Stimulated activated CD8-positive, alpha-beta memory T cell treated with anti-CD3 and anti-CD28 coated beads, Interleukin-15, amount 100 ng/mL, for 4 hours (primary cell): ENCODE data around the gene MTAP.

Source experiments
- DNase-seq, 2 donors: peaks; one replicate each; pipeline ENCODE4 v3.0.0-alpha.2; 2020; ENCODE audit warnings: low read depth in 2 of 2

The MTAP gene

DNA sequence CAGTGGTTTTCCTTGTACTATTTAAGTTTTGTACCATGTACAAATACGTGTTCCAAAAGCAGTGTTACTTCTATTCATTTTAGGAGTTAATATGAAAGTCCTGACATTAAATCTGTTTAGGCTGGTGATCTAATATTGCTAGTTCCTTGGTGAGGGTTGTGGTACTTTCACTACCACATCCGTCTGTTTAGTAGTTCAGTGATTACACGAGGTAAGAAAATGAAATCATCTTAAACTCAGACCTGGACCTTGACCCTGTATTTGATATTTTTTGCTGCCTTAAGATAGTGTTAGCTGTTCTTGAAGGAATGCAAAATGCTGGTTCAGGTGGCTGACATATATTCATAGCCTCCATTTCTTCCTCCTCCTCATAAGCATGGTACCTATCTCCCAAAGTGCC is 50.3 kb downstream of the MTAP start:
- DNase-seq: no peak

DNA sequence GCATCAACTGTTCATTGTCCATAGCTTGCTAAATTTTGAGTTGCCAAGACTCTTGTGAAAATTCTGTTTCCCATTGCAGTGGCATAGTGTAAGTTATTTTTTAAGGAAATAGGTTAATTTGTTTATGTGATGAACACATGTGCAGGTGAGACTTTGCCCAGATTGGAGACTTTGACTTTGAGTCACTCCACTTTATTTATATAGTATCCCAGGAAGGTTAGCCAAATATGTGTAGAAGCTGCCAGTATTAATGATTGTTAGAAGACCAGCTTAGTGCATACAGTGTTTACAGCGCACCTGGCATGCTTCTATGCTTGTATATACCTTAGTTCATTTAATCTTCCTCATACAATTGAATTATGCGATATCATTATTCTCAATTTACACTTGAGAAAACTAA is 51.0 kb downstream of the MTAP start:
- DNase-seq: no peak

DNA sequence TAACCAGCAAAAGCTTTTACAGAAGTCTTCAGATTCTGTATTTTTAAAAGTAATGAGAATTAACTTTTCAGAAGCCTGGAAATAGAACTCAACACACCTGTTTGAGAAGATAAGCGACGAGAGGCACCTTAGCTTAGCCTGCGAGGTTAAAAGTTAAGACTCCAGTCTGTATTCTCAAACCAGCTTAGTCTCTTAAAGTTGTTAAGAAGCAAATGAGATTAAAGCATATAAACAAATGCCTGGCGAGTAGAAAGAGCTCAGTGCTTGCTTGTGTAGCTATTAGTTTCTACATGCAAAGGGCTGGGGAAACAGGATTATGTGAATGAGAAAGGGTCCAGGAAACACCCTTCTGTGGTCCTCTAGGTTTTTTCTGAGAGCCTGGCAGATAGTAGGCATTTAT is 51.7 kb downstream of the MTAP start:
- DNase-seq: no peak

- no peak for DNase-seq
Measured at GRCh38 chr9:21854594-21854993, 52.2 kb downstream of the MTAP start.

DNA sequence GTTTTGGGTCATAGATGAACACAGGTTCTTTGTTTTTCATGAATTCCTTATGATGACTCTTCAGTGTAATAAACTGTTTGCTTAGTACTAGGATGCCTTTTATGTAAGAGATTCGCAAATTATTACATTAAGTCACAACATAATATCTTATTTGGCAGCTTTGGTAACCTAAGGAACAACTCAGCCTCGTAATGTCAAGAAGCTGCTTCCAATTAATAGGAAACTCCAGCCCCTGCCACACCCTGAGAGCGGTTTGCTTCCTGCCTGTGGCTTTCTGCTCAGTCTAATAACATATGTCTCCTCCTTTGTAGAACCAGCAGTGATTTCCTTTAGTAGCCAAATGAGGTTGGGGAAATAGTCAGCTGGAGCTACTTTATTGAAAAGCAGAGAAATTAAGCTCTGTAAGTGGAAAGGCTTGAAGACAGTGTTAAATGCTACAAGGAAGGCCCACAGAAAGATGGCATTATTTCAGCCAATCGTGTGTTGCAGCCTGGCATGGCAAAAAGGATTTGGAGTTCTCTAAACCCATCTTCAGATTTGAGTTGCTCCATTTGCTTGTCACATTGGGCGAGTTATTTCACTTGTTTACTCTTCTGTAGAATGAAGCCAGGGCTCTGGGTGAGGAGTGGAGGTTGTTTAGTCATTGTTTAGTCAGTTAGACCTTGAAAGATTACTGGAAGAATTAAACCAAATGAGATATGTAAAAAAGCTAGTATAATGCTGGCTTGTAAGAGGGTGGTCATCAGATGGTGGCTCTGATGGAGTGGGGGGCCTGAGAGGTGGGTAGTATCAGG is 54.1 kb downstream of the MTAP start:
- DNase-seq: no peak

- DNase-seq: no peak
Measured at GRCh38 chr9:21862871-21863270, 60.4 kb downstream of the MTAP start.

GRCh38 chr9:21864505-21864904 is 62.1 kb downstream of the MTAP start:
- no peak for DNase-seq

DNA sequence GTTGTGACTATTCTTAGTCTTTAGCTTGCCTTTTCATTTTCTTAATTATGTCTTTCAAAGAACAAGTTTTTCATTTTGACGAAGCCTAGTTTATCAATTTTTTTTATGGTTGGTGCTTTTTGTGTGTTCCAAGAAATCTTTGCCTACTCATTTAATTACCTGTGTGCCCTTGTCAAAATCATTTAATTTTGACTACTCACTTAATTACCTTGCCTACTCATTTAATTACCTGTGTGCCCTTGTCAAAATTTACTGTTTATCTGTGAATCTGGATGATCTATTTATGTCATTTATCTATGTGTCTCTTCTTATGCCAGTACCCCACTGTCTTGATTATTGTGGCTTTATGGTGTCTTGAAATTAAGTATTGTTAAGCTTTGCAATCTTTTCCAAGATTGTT is 63.9 kb downstream of the MTAP start:
- DNase-seq: no peak

DNA sequence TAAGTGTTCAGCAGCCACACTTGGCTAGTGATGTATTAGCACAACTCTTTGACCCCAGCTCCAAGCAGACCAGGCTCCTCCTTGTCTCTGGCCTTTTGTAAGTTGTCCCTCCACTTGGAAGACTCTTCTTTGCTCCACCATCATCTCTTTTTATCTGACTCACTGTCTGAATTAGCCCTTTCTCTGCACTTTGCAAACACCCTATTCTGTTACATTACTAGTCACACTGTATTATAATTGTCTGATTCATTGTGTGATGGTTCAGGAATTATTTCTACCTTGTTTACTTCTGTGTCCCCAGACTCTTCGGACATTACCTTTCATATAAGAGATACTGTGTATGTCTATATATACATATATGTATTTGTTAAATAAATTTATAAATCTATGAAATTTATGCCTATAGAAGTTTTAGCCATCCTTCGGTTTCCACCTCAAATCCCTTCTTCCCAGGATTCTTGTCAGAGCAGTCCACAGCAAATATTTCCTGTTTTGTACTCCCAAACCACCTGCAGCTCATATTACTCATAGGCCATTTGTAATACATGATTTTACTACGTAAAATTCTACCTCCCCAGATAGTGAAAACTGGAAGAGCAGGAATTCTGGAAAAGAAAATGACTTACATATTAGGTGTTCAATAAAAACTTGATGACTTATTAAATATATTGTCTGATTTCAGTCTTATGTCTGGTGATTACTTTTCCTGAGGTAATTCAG is 69.0 kb downstream of the MTAP start:
- no peak for DNase-seq

- DNase-seq: no peak
Measured at GRCh38 chr9:21872696-21873095, 70.3 kb downstream of the MTAP start.

DNA sequence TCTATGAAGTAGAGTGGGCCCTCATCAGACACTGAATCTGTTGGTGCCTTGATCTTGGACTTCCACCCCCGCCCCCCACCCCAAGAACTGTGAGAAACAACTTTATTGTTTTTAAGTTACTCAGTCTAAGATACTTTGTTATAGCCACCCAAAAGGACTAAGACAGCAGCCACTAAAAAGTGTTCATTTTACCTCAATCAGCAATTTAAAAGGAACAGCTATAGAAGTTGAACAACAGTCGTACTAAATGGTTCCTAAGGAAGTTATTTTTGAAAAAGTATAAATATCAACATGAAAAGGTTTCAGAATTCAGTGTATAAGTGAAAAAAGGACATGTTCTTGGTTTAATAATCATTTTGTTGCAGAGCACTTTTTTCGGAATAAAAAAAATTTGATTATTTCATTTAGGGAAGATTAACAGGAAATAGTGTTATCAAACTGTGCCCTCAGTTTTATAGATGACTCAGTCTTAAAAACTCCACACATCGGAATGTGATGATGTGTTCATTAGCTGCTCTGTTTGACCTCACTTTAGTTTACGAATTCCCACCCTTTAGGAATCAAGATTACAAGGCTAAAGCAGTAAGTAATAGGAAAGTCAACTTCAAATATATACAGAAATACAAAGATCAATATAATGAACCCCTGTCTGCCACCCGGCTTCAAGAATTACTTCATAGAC is 71.2 kb downstream of the MTAP start:
- DNase-seq: no peak

GRCh38 chr9:21875893-21876292 is 73.5 kb downstream of the MTAP start:
- no peak for DNase-seq

- peak in 1 of 2 donors; percentile 1 for DNase-seq
Measured at GRCh38 chr9:21883642-21884041, 81.2 kb downstream of the MTAP start.

GRCh38 chr9:21889673-21890072 is 87.2 kb downstream of the MTAP start:
- DNase-seq: no peak

GRCh38 chr9:21890696-21891095 is 88.3 kb downstream of the MTAP start:
- DNase-seq: no peak

GRCh38 chr9:21901546-21901945 is 99.1 kb downstream of the MTAP start:
- DNase-seq: no peak

DNA sequence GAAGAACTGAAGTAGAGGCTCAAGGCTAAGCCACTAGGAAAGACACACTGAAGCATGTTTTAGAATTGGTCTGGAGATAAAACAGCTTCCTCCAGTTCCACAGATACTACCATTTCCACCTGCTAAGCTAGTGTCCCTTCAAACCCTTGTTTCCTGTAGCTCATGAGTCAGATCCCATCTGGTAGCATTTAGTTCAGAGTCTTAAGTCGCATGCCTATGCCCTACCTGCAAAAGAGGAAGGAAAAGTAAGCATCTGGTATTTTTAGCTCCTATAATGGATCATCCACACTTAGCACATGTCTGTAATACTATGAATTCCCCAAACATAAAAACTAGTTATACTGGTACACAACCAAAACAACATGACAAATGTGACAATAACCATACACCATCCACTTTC is 99.7 kb downstream of the MTAP start:
- no peak for DNase-seq

- no peak for DNase-seq
Measured at GRCh38 chr9:21903380-21903965, 101.0 kb downstream of the MTAP start.

GRCh38 chr9:21904371-21904770 is 101.9 kb downstream of the MTAP start:
- no peak for DNase-seq

GRCh38 chr9:21904776-21905175 is 102.3 kb downstream of the MTAP start:
- no peak for DNase-seq

- no peak for DNase-seq
Measured at GRCh38 chr9:21906213-21906612, 103.8 kb downstream of the MTAP start.

DNA sequence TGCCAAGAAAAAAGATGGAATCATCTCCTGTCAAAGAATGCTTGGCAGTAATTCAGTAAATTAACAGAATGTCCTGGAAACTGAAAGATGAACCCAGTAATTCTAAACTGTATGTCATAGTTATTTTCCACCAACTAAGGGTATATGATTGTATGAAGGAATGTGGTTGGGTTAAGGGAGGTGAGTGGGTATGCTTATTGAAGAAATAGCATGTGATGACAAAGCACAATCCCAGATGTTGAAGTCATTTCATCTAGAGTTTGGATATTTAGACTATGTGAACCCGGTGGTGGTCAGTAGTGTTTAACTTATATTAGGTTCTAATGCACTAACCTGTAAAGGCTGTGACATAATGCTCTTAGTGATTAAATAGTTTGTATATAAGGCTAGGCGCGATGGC is 104.4 kb downstream of the MTAP start:
- no peak for DNase-seq
